RPMI7951 (cell line): Measurements from ENCODE around the gene ABCA1. TPM values are rescaled to one million over a fixed set of nuclear protein-coding genes. Genes with fewer than 3 reads are reported as not detected.
"Not testable (repeated sequence)": the region's sequence is repeated elsewhere in the genome, so short reads cannot be mapped to it uniquely, and the experiment has no call there.

Experiments
- DNase-seq: peaks from one replicate; pipeline ENCODE4 v3.0.0-alpha.2; 2012; ENCODE audit warnings: low read depth
- total RNA-seq: library from RNA; depleted of rRNA; stranded (reverse); fragments of >200 nt; shearing (Covaris generic); gene quantifications from 2 replicates; pipeline ENCODE4 v1.2.3, GENCODE V29; 2014; rRNA removed

Gene ABCA1
- total RNA-seq = 20.8 TPM in 2 replicates

GRCh38 chr9:104927912-104928740, at the start of gene ABCA1:
Gene ABCA1, minus strand, starts transcription at chr9:104928155. Its CDS starts 24,476 bp downstream, at chr9:104903679.
- peak; percentile 89 for DNase-seq

GRCh38 chr9:104977580-104977979, 49.6 kb upstream of the ABCA1 start:
- no peak for DNase-seq

- no peak for DNase-seq
Measured at GRCh38 chr9:104977168-104977567, 49.2 kb upstream of the ABCA1 start.

GRCh38 chr9:104975966-104976595, 48.1 kb upstream of the ABCA1 start:
- not testable (repeated sequence) for DNase-seq

- peak; percentile 11 for DNase-seq
Measured at GRCh38 chr9:104974053-104974962, 46.4 kb upstream of the ABCA1 start.

- DNase-seq = no peak
Measured at GRCh38 chr9:104972242-104972866, 44.4 kb upstream of the ABCA1 start.

- DNase-seq = no peak
Measured at GRCh38 chr9:104971511-104971910, 43.6 kb upstream of the ABCA1 start.

GRCh38 chr9:104970271-104970987, 42.5 kb upstream of the ABCA1 start:
- DNase-seq = no peak

GRCh38 chr9:104969116-104969515, 41.2 kb upstream of the ABCA1 start:
- no peak for DNase-seq

GRCh38 chr9:104968025-104968982, 40.3 kb upstream of the ABCA1 start:
- DNase-seq = peak; percentile 89

GRCh38 chr9:104963076-104963475, 35.1 kb upstream of the ABCA1 start:
- DNase-seq = no peak

- peak; percentile 5 for DNase-seq
Measured at GRCh38 chr9:104961701-104962359, 33.9 kb upstream of the ABCA1 start.

GRCh38 chr9:104961238-104961637, 33.3 kb upstream of the ABCA1 start:
- DNase-seq = peak; percentile 75

GRCh38 chr9:104960662-104961061, 32.7 kb upstream of the ABCA1 start:
- peak; percentile 17 for DNase-seq

- DNase-seq = no peak
Measured at GRCh38 chr9:104958751-104959150, 30.8 kb upstream of the ABCA1 start.

GRCh38 chr9:104958006-104958405, 30.1 kb upstream of the ABCA1 start:
- DNase-seq = not testable (repeated sequence)

- DNase-seq = no peak
Measured at GRCh38 chr9:104951487-104951886, 23.5 kb upstream of the ABCA1 start.

GRCh38 chr9:104950838-104951237, 22.9 kb upstream of the ABCA1 start:
- DNase-seq = no peak

GRCh38 chr9:104948277-104948676, 20.3 kb upstream of the ABCA1 start:
- DNase-seq = no peak
